Mesenchymal stem cell (in vitro differentiated cells and primary cell): ENCODE data around the gene NR2F1-AS1.
A peak's percentile ranks its signal among the peaks of the same experiment; 100 is the strongest.
"Not testable (repeated sequence)": the region's sequence is repeated elsewhere in the genome, so short reads cannot be mapped to it uniquely, and the experiment has no call there.

Experiments used
- DNase-seq: peaks from one replicate; pipeline ENCODE4 v3.0.0-alpha.2; 2013
- H2AFZ ChIP-seq: one replicate; pipeline ENCODE4 v1.6.1; 2013; ENCODE audit warnings: low read depth, mild to moderate bottlenecking, control low read depth, inconsistent platforms, low read length, moderate library complexity
- H2AK5ac ChIP-seq: 2 replicates; pipeline ENCODE4 v1.6.1; 2013; ENCODE audit warnings: low read length, moderate library complexity, mild to moderate bottlenecking, inconsistent platforms; ENCODE audit not compliant: severe bottlenecking
- H2BK120ac ChIP-seq: one replicate; pipeline ENCODE4 v1.6.1; 2013; ENCODE audit warnings: low read depth, mild to moderate bottlenecking, inconsistent platforms, low read length, moderate library complexity
- H2BK12ac ChIP-seq, 2 experiments: one replicate each; pipeline ENCODE4 v1.6.1; 2013; ENCODE audit warnings: inconsistent platforms in 2 of 2, low read length in 2 of 2, mild to moderate bottlenecking in 2 of 2, moderate library complexity in 2 of 2, control low read depth in 1 of 2
- H2BK15ac ChIP-seq: one replicate; pipeline ENCODE4 v1.6.1; 2013; ENCODE audit warnings: mild to moderate bottlenecking, low read depth, inconsistent platforms; ENCODE audit not compliant: poor library complexity, severe bottlenecking
- H2BK5ac ChIP-seq: 2 replicates; pipeline ENCODE4 v1.6.1; 2013; ENCODE audit warnings: low read depth, mild to moderate bottlenecking, low read length, control low read depth, inconsistent platforms; ENCODE audit not compliant: poor library complexity, severe bottlenecking
- H3K14ac ChIP-seq, 2 experiments: one replicate each; pipeline ENCODE4 v1.6.1; 2013; ENCODE audit warnings: inconsistent platforms in 2 of 2, low read length in 2 of 2, control low read depth in 1 of 2, mild to moderate bottlenecking in 1 of 2, moderate library complexity in 1 of 2
- H3K18ac ChIP-seq, 2 experiments: one replicate each; pipeline ENCODE4 v1.6.1; 2013; ENCODE audit warnings: inconsistent platforms in 2 of 2, low read length in 2 of 2, control low read depth in 1 of 2, low read depth in 1 of 2, mild to moderate bottlenecking in 1 of 2
- H3K23ac ChIP-seq, 2 experiments: one replicate each; pipeline ENCODE4 v1.6.1; 2013; ENCODE audit warnings: inconsistent platforms in 2 of 2, low read length in 2 of 2, mild to moderate bottlenecking in 2 of 2, moderate library complexity in 2 of 2, control low read depth in 1 of 2
- H3K27ac ChIP-seq: 2 replicates; pipeline ENCODE4 v1.5.1; 2013; ENCODE audit warnings: mild to moderate bottlenecking, moderate library complexity, low read length, control low read depth, inconsistent platforms; ENCODE audit not compliant: poor library complexity, severe bottlenecking
- H3K27me3 ChIP-seq, 2 experiments: 2 replicates each; pipeline versions ENCODE4 v1.6.1 to v1.7.0; 2013; ENCODE audit warnings: low read length in 2 of 2, mild to moderate bottlenecking in 2 of 2, moderate library complexity in 2 of 2, control low read depth in 1 of 2, inconsistent platforms in 1 of 2; ENCODE audit not compliant: control insufficient read depth in 1 of 2, insufficient read depth in 1 of 2
- H3K36me3 ChIP-seq, 2 experiments: 2 replicates each; pipeline versions ENCODE4 v1.6.1 to v1.7.0; 2013; ENCODE audit warnings: low read length in 2 of 2, control low read depth in 1 of 2, inconsistent platforms in 1 of 2, low read depth in 1 of 2, mild to moderate bottlenecking in 1 of 2; ENCODE audit not compliant: insufficient read depth in 2 of 2, control insufficient read depth in 1 of 2
- H3K4ac ChIP-seq, 2 experiments: one replicate each; pipeline ENCODE4 v1.6.1; 2013; ENCODE audit warnings: inconsistent platforms in 2 of 2, low read length in 2 of 2, mild to moderate bottlenecking in 2 of 2, moderate library complexity in 2 of 2, control low read depth in 1 of 2, low read depth in 1 of 2
- H3K4me1 ChIP-seq: 2 replicates; pipeline ENCODE4 v1.6.1; 2013; ENCODE audit warnings: low read depth, low read length, control low read depth; ENCODE audit not compliant: control insufficient read depth, insufficient read depth
- H3K4me2 ChIP-seq: 2 replicates; pipeline ENCODE4 v1.6.1; 2013; ENCODE audit warnings: low read length, mild to moderate bottlenecking, inconsistent platforms; ENCODE audit not compliant: poor library complexity, severe bottlenecking
- H3K4me3 ChIP-seq, 2 experiments: 2 replicates each; pipeline versions ENCODE4 v1.5.1 to v1.7.0; 2013; ENCODE audit warnings: low read length in 2 of 2, mild to moderate bottlenecking in 2 of 2, control low read depth in 1 of 2, low read depth in 1 of 2; ENCODE audit not compliant: insufficient read depth in 1 of 2
- H3K79me1 ChIP-seq: replicated peaks from 2 replicates; pipeline ENCODE4 v1.6.1; 2013; ENCODE audit warnings: mild to moderate bottlenecking, control low read depth, low read length, inconsistent platforms; ENCODE audit not compliant: poor library complexity, severe bottlenecking
- H3K9ac ChIP-seq: 2 replicates; pipeline ENCODE4 v1.7.0; 2013; ENCODE audit warnings: mild to moderate bottlenecking, low read length, moderate library complexity
- H3K9me3 ChIP-seq: 2 replicates; pipeline ENCODE4 v1.7.0; 2013; ENCODE audit warnings: mild to moderate bottlenecking, low read length; ENCODE audit not compliant: control insufficient read depth
- H4K8ac ChIP-seq: one replicate; pipeline ENCODE4 v1.6.1; 2013; ENCODE audit warnings: inconsistent platforms, mild to moderate bottlenecking, low read length, moderate library complexity
- H4K91ac ChIP-seq: one replicate; pipeline ENCODE4 v1.6.1; 2013; ENCODE audit warnings: mild to moderate bottlenecking, low read length, inconsistent platforms
- WGBS: methylation state at CpG from one replicate; pipeline ENCODE4 v1.1.7; 2013; ENCODE audit warnings: mixed read lengths; 5-methylcytosine and 5-hydroxymethylcytosine counted together

NR2F1-AS1 gene

DNA sequence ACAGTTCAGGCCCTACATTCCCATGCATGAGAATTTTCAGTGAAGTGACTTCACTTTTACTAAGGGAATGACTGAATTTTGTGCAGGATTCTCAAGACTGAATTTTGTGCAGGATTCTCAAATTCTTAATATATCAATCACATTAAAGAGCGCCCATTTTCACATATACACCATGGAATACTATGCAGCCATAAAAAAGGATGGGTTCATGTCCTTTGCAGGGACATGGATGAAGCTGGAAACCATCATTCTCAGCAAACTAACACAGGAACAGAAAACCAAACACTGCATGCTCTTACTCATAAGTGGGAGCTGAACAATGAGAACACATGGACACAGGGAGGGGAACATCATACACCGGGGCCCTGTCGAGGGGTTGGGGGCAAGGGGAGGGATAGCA, 31.4 kb downstream of the NR2F1-AS1 start:
- 100% methylated on average over 2 of the region's 3 CpGs for WGBS
- not testable (repeated sequence) for DNase-seq, H3K14ac ChIP-seq, H4K91ac ChIP-seq, H3K27ac ChIP-seq, H3K4ac ChIP-seq, H3K4me2 ChIP-seq, H2BK15ac ChIP-seq, H3K4me1 ChIP-seq, H3K4me3 ChIP-seq, H3K9me3 ChIP-seq, H2BK5ac ChIP-seq, H3K18ac ChIP-seq, H4K8ac ChIP-seq, H2AFZ ChIP-seq, H2BK12ac ChIP-seq, H2BK120ac ChIP-seq, H2AK5ac ChIP-seq, H3K9ac ChIP-seq, H3K27me3 ChIP-seq, H3K23ac ChIP-seq, H3K79me1 ChIP-seq
- H3K36me3 ChIP-seq = peaks cover 0 to 23% of the 10 kb centered on the region in 2 experiments

DNA sequence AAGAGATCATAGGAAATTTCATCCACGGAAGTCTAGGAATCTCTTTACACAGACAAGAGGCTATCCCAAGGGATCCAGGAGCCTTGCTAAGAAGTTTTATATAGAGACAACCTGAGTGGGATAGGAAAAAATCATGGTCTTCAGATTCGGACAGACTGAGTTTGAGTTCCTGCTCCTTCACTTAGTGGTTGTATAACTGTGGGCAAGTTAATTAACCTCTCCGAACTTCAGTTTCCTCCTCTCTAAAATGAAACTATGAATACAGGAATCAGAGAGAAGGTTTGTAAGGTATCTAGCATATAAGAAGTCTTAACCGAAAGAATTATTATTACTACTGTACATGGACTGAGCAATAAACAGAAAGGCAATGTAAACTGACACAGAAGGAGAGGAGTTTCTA, 35.1 kb downstream of the NR2F1-AS1 start:
- no peaks in the 10 kb centered on the region for H3K79me1 ChIP-seq
- H3K4me3 ChIP-seq = no peak overlapping the region
- H3K4ac ChIP-seq = no peak overlapping the region
- 83% methylated on average over 1 of the region's 4 CpGs for WGBS
- no peak overlapping the region for H2BK5ac ChIP-seq
- H2BK120ac ChIP-seq = no peak overlapping the region
- no peak overlapping the region for H3K9ac ChIP-seq
- no peak overlapping the region for H3K27ac ChIP-seq
- H2AFZ ChIP-seq = no peak overlapping the region
- H3K4me2 ChIP-seq = no peak overlapping the region
- no peaks in the 10 kb centered on the region for H3K27me3 ChIP-seq
- no peak overlapping the region for H3K23ac ChIP-seq
- peaks cover 0 to 16% of the 10 kb centered on the region in 2 experiments for H3K36me3 ChIP-seq
- no peak overlapping the region for H2BK12ac ChIP-seq
- H3K14ac ChIP-seq = no peak overlapping the region
- no peak overlapping the region for H2AK5ac ChIP-seq
- H2BK15ac ChIP-seq = no peak overlapping the region
- no peaks in the 10 kb centered on the region for H3K4me1 ChIP-seq
- H3K9me3 ChIP-seq = no peaks in the 10 kb centered on the region
- no peak for DNase-seq
- H4K8ac ChIP-seq = no peak overlapping the region
- H3K18ac ChIP-seq = no peak overlapping the region
- no peak overlapping the region for H4K91ac ChIP-seq

DNA sequence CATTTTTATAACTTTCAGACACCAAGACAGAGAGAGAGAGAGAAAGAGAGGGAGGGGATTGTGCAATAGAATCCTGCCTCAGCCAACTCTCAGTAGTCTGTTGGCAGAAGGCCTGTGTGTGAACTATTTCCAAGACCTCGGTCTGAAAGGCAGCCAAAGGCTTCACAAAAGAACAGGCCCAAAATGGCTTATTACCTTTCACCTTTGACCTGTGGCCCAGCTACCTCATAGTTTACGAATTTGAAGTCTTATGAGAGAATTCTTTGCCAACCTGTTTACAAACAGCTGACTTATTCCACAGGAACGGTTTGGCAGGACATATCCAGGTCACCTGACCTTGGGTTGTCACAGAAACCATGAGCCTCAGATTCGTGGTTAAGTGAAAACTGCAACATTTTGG, 48.6 kb downstream of the NR2F1-AS1 start:
- Histone ChIP-seq H3K36me3 (peaks cover 0 to 2% of the 10 kb centered on the region in 2 experiments), H2BK5ac (no peak overlapping the region), H2BK15ac (no peak overlapping the region), H2AK5ac (no peak overlapping the region), H3K18ac (peak overlapping the region in 1 of 2 experiments; percentile 24), H4K91ac (no peak overlapping the region), H3K23ac (no peak overlapping the region), H3K9ac (peak overlapping the region; percentile 66), H2BK120ac (no peak overlapping the region), H3K4ac (no peak overlapping the region), H3K9me3 (peaks cover 12% of the 10 kb centered on the region), H3K14ac (no peak overlapping the region), H3K4me2 (no peak overlapping the region), H3K27ac (no peak overlapping the region), H3K79me1 (no peaks in the 10 kb centered on the region), H3K4me1 (no peaks in the 10 kb centered on the region), H4K8ac (no peak overlapping the region), H3K4me3 (no peak overlapping the region), H2AFZ (no peak overlapping the region), H3K27me3 (no peaks in the 10 kb centered on the region), H2BK12ac (no peak overlapping the region)
- peak; percentile 74 for DNase-seq
- WGBS = 65% methylated on average over 3 of the region's 4 CpGs

DNA sequence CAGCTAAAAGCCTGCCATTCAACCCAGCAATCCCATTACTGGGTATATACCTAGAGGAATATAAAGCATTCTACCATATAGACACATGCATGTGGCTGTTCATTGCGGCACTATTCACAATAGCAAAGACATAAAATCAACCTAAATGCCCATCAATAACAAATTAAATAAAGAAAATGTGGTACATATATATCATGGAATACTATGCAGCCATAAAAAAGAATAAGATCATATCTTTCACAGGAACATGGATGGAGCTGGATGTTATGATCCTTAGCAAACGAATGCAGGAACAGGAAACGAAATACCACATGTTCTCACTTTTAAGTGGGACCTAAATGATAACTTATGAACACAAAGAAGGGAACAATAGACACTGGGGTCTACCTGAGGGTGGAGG, 59.2 kb downstream of the NR2F1-AS1 start:
- H2AFZ ChIP-seq, H2BK12ac ChIP-seq: not testable (repeated sequence)
- 96% methylated on average over 2 of the region's 3 CpGs for WGBS

More for the DNA sequence above, 59.2 kb downstream of the NR2F1-AS1 start:
- not testable (repeated sequence) for H2BK5ac ChIP-seq, DNase-seq, H3K79me1 ChIP-seq, H2BK120ac ChIP-seq, H3K4me1 ChIP-seq, H4K91ac ChIP-seq, H3K4me3 ChIP-seq, H2AK5ac ChIP-seq, H3K23ac ChIP-seq, H3K9ac ChIP-seq, H3K4me2 ChIP-seq, H3K4ac ChIP-seq, H3K14ac ChIP-seq, H3K27ac ChIP-seq, H3K18ac ChIP-seq, H2BK15ac ChIP-seq, H3K36me3 ChIP-seq, H3K27me3 ChIP-seq, H4K8ac ChIP-seq
- H3K9me3 ChIP-seq = peaks cover 15% of the 10 kb centered on the region
